IMR-90 (cell line): Measurements from ENCODE around the gene SERHL2. TPM values are rescaled to one million over a fixed set of nuclear protein-coding genes. Genes with fewer than 3 reads are reported as not detected.

ENCODE experiments used
- ATAC-seq: fragments of 200-7000 bp; cut with Tn5 transposase; 2 replicates; pipeline ENCODE4 v1.9.1; 2020; ENCODE audit warnings: low read depth, mild to moderate bottlenecking, moderate library complexity
- BruUV-seq: library from RNA; stranded (reverse); fragments of 400-500 nt; replicated peaks from 2 replicates; lab custom pipeline; 2021; lab: Mats Ljungman, UMichigan
- CTCF ChIA-PET: fragments of 300-600 bp; formaldehyde crosslinking; extraction: SDS; loops from one replicate; lab custom pipeline; 2021; ENCODE audit warnings: antibody characterized with exemption; lab: Yijun Ruan, JAX
- POLR2A ChIA-PET: fragments of 300-600 bp; sonication (Branson Sonifier 250); formaldehyde crosslinking; loops from one replicate; lab custom pipeline; 2022; ENCODE audit warnings: antibody characterized with exemption; ENCODE audit not compliant: unreplicated experiment; lab: Charles Lee
- DNase-seq: peaks from one replicate; pipeline ENCODE4 v3.0.0; 2013
- H2AFZ ChIP-seq: replicated peaks from 2 replicates; pipeline ENCODE3; 2013; ENCODE audit warnings: low read length, mild to moderate bottlenecking; ENCODE audit not compliant: poor library complexity
- H2AK5ac ChIP-seq: 2 replicates; pipeline ENCODE4 v1.6.1; 2013; ENCODE audit warnings: low read depth, low read length, inconsistent platforms
- H2AK9ac ChIP-seq: replicated peaks from 2 replicates; pipeline ENCODE3; 2013; ENCODE audit warnings: mild to moderate bottlenecking, low read depth, low read length, moderate library complexity; ENCODE audit not compliant: poor library complexity
- H2BK120ac ChIP-seq: 2 replicates; pipeline ENCODE4 v1.6.1; 2013; ENCODE audit warnings: low read depth, low read length, inconsistent platforms
- H2BK15ac ChIP-seq: 3 replicates; pipeline ENCODE4 v1.6.1; 2013; ENCODE audit warnings: low read depth, low read length, inconsistent platforms
- H2BK20ac ChIP-seq: 2 replicates; pipeline ENCODE4 v1.6.1; 2013; ENCODE audit warnings: low read depth, mild to moderate bottlenecking, inconsistent platforms, low read length, moderate library complexity
- H2BK5ac ChIP-seq: 2 replicates; pipeline ENCODE4 v1.6.1; 2013; ENCODE audit warnings: mild to moderate bottlenecking, low read depth, low read length, inconsistent platforms; ENCODE audit not compliant: poor library complexity, severe bottlenecking
- H3K14ac ChIP-seq: replicated peaks from 2 replicates; pipeline ENCODE4 v1.6.1; 2013; ENCODE audit warnings: low read depth, low read length, inconsistent platforms
- H3K18ac ChIP-seq: 2 replicates; pipeline ENCODE4 v1.6.1; 2013; ENCODE audit warnings: low read depth, low read length, control low read depth
- H3K23ac ChIP-seq: 2 replicates; pipeline ENCODE4 v1.6.1; 2013; ENCODE audit warnings: low read depth, low read length, inconsistent platforms
- H3K27ac ChIP-seq: 2 replicates; pipeline ENCODE4 v1.5.1; 2013; ENCODE audit warnings: mild to moderate bottlenecking, control low read depth, low read length; ENCODE audit not compliant: insufficient read depth
- H3K27me3 ChIP-seq: 2 replicates; pipeline ENCODE4 v1.6.1; 2013; ENCODE audit warnings: low read length; ENCODE audit not compliant: control insufficient read depth, insufficient read depth
- H3K36me3 ChIP-seq: 2 replicates; pipeline ENCODE4 v1.6.1; 2013; ENCODE audit warnings: low read length, mixed read lengths; ENCODE audit not compliant: control insufficient read depth, insufficient read depth
- H3K4ac ChIP-seq: 2 replicates; pipeline ENCODE4 v1.6.1; 2013; ENCODE audit warnings: low read depth, low read length, inconsistent platforms
- H3K4me1 ChIP-seq: 2 replicates; pipeline ENCODE4 v1.6.1; 2013; ENCODE audit warnings: low read length, mixed read lengths; ENCODE audit not compliant: control insufficient read depth, insufficient read depth
- H3K4me2 ChIP-seq: 2 replicates; pipeline ENCODE4 v1.6.1; 2013; ENCODE audit warnings: low read depth, mild to moderate bottlenecking, control low read depth, low read length, moderate library complexity
- H3K4me3 ChIP-seq: 2 replicates; pipeline ENCODE4 v1.5.1; 2013; ENCODE audit warnings: low read depth, mild to moderate bottlenecking, control low read depth, low read length, moderate library complexity; ENCODE audit not compliant: insufficient read depth
- H3K56ac ChIP-seq: 2 replicates; pipeline ENCODE4 v1.6.1; 2013; ENCODE audit warnings: low read length, inconsistent platforms; ENCODE audit not compliant: insufficient read depth; ENCODE audit errors: extremely low read depth
- H3K79me1 ChIP-seq, 2 experiments: 2 replicates each; pipeline ENCODE4 v1.6.1; 2013; ENCODE audit warnings: low read length in 2 of 2, inconsistent platforms in 1 of 2, low read depth in 1 of 2
- H3K9ac ChIP-seq: 2 replicates; pipeline ENCODE4 v1.6.1; 2013; ENCODE audit warnings: low read depth, low read length, control low read depth
- H3K9me1 ChIP-seq: 2 replicates; pipeline ENCODE4 v1.6.1; 2013; ENCODE audit warnings: low read length, inconsistent platforms; ENCODE audit not compliant: insufficient read depth
- H3K9me3 ChIP-seq: 2 replicates; pipeline ENCODE4 v1.6.1; 2013; ENCODE audit warnings: low read length; ENCODE audit not compliant: control insufficient read depth, insufficient read depth
- H4K20me1 ChIP-seq: 2 replicates; pipeline ENCODE4 v1.6.1; 2013; ENCODE audit warnings: low read length, inconsistent platforms; ENCODE audit not compliant: insufficient read depth
- H4K5ac ChIP-seq: 2 replicates; pipeline ENCODE4 v1.6.1; 2013; ENCODE audit warnings: mild to moderate bottlenecking, low read depth, low read length, control low read depth
- H4K8ac ChIP-seq, 2 experiments: 2 replicates each; pipeline ENCODE4 v1.6.1; 2013; ENCODE audit warnings: low read depth in 2 of 2, low read length in 2 of 2, control low read depth in 1 of 2, inconsistent platforms in 1 of 2
- H4K91ac ChIP-seq: 2 replicates; pipeline ENCODE4 v1.6.1; 2013; ENCODE audit warnings: low read depth, low read length, inconsistent platforms; ENCODE audit not compliant: insufficient read depth
- BHLHE40 ChIP-seq: fragments of 150-350 bp; IDR thresholded peaks from 2 replicates; pipeline ENCODE4 v1.6.1; 2016; ENCODE audit warnings: mild to moderate bottlenecking, low read depth, low read length
- CEBPB ChIP-seq: IDR thresholded peaks from 2 replicates; pipeline ENCODE4 v1.6.1; 2012; ENCODE audit warnings: low read depth, low read length, improper control_type of control experiment
- CHD1 ChIP-seq: IDR thresholded peaks from 2 replicates; pipeline ENCODE4 v1.6.1; 2012; ENCODE audit warnings: low read depth, low read length, improper control_type of control experiment
- ELK1 ChIP-seq: fragments of 150-350 bp; IDR thresholded peaks from 2 replicates; pipeline ENCODE4 v1.6.1; 2016; ENCODE audit warnings: low read depth, mild to moderate bottlenecking, low read length, moderate library complexity, borderline replicate concordance
- FOS ChIP-seq: fragments of 150-350 bp; IDR thresholded peaks from 2 replicates; pipeline ENCODE4 v1.6.1; 2016; ENCODE audit warnings: low read depth, low read length
- MAFK ChIP-seq: IDR thresholded peaks from 2 replicates; pipeline ENCODE4 v1.6.1; 2012; ENCODE audit warnings: low read depth, low read length, improper control_type of control experiment
- MAZ ChIP-seq: IDR thresholded peaks from 2 replicates; pipeline ENCODE4 v1.6.1; 2012; ENCODE audit warnings: low read depth, mild to moderate bottlenecking, low read length, improper control_type of control experiment, moderate library complexity, borderline replicate concordance
- MXI1 ChIP-seq: IDR thresholded peaks from 2 replicates; pipeline ENCODE4 v1.6.1; 2012; ENCODE audit warnings: low read depth, mild to moderate bottlenecking, low read length, moderate library complexity, borderline replicate concordance
- NFE2L2 ChIP-seq: fragments of 150-350 bp; IDR thresholded peaks from 2 replicates; pipeline ENCODE4 v1.6.1; 2016; ENCODE audit warnings: low read depth, mild to moderate bottlenecking, low read length
- POLR2A ChIP-seq: IDR thresholded peaks from 2 replicates; pipeline ENCODE4 v1.6.1; 2012; ENCODE audit warnings: mild to moderate bottlenecking, low read depth, low read length
- RAD21 ChIP-seq: IDR thresholded peaks from 2 replicates; pipeline ENCODE4 v1.6.1; 2012; ENCODE audit warnings: low read length, improper control_type of control experiment
- RCOR1 ChIP-seq: IDR thresholded peaks from 2 replicates; pipeline ENCODE4 v1.6.1; 2012; ENCODE audit warnings: mild to moderate bottlenecking, low read length, improper control_type of control experiment; ENCODE audit not compliant: insufficient replicate concordance
- RFX5 ChIP-seq: IDR thresholded peaks from 2 replicates; pipeline ENCODE4 v1.8.0; 2012; ENCODE audit warnings: low read depth, mild to moderate bottlenecking, low read length, moderate library complexity
- SMC3 ChIP-seq: fragments of 150-350 bp; IDR thresholded peaks from 2 replicates; pipeline ENCODE4 v1.6.1; 2016; ENCODE audit warnings: low read depth, mild to moderate bottlenecking, antibody characterized with exemption, low read length, moderate library complexity
- USF2 ChIP-seq: fragments of 150-350 bp; IDR thresholded peaks from 2 replicates; pipeline ENCODE4 v1.6.1; 2017; ENCODE audit warnings: mild to moderate bottlenecking, antibody characterized with exemption, low read length, low read depth
- WGBS, 2 experiments: methylation state at CpG; one replicate each; pipeline versions ENCODE4 v1.1.5 to v1.1.7; 2013; ENCODE audit warnings: missing lambda C conversion rate in 2 of 2; ENCODE audit not compliant: insufficient read length in 1 of 2; ENCODE audit errors: extremely low coverage in 2 of 2; 5-methylcytosine and 5-hydroxymethylcytosine counted together
- dilution Hi-C: fragments of 300-500 bp; cut with HindIII; formaldehyde crosslinking; loops from one replicate; pipeline ENCODE4 v1.14.3; 2018; ENCODE audit warnings: low sequenced_read_pairs; ENCODE audit not compliant: unreplicated experiment
- in situ Hi-C: fragments of 300-500 bp; cut with MboI; formaldehyde crosslinking; loops from 3 replicates; pipeline ENCODE4 v1.14.3; 2019; ENCODE audit warnings: low sequenced_read_pairs, inconsistent platforms, mixed read lengths
- intact Hi-C: fragments of 100-400 bp; cut with micrococcal nuclease; formaldehyde crosslinking; loops from 2 replicates; pipeline ENCODE4 v1.10.0; 2022
- polyA plus RNA-seq, 3 experiments: library from polyadenylated mRNA; depleted of rRNA; stranded (reverse); fragments of >200 nt; gene quantifications; 2 replicates each; pipeline ENCODE4 v1.2.3, GENCODE V29; 2012; ENCODE audit warnings: low replicate concordance in 1 of 3
- total RNA-seq: library from RNA; depleted of rRNA; stranded (reverse); fragments of >200 nt; gene quantifications from 2 replicates; pipeline ENCODE4 v1.2.3, GENCODE V29; 2012
- TF ChIP-seq, protein P1 (sequence below): conservative IDR thresholded peaks from 2 replicates; pipeline ENCODE4 v1.5.1; 2012; ENCODE audit warnings: mild to moderate bottlenecking, low read depth, low read length, improper control_type of control experiment

The SERHL2 gene
- total and polyA plus RNA-seq, 2 of the 4 experiments (the other 2 are of a cell fraction) = 4.5 to 5.0 TPM

DNA sequence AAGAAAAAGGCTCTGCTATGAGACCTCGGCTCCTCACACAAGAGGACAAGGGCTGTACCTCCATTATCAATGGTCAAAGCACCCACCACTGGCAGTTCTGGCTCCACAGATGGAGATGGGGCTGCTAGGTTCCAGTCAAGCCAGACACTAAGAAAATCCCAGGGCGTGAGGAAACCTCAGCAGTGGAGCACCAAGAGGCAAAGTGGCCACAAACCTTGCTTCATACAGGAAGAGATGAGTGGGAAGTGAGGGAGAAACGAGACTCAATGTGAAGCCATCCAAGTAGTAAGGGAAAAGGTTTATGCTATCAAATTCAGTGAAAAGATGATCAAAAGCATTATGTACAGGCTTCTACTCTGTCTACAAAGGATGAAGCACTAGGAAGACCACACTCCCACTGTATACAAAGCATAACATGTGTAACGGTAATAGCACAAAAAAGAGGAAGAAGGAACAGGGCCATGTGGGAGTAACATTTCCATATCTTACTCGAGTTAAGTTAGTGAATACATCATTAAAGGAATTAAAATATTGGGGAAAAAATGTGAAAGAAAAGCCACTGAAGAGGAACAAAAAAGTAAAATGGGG, 33.9 kb downstream of the SERHL2 start:
- no TSS peak for BruUV-seq
- ATAC-seq = no peak

More for the DNA sequence above, 33.9 kb downstream of the SERHL2 start:
- Histone ChIP-seq H4K91ac (no peak overlapping the region), H2BK5ac (no peak overlapping the region), H2AK9ac (no peak overlapping the region), H3K14ac (no peak overlapping the region), H4K8ac (no peak overlapping the region), H2AK5ac (no peak overlapping the region), H3K9me1 (no peaks in the 10 kb centered on the region), H3K4me2 (no peak overlapping the region), H2AFZ (no peak overlapping the region), H4K20me1 (no peaks in the 10 kb centered on the region), H3K9me3 (no peaks in the 10 kb centered on the region), H2BK20ac (no peak overlapping the region), H3K56ac (no peak overlapping the region), H3K79me1 (peaks cover 0 to 14% of the 10 kb centered on the region in 2 experiments; a peak in 3 of 4 replicates), H3K36me3 (peaks cover 64% of the 10 kb centered on the region), H2BK120ac (no peak overlapping the region), H3K4me1 (no peaks in the 10 kb centered on the region), H3K18ac (no peak overlapping the region), H2BK15ac (no peak overlapping the region), H3K23ac (no peak overlapping the region), H3K27me3 (no peaks in the 10 kb centered on the region), H3K4me3 (no peak overlapping the region), H4K5ac (no peak overlapping the region), H3K4ac (no peak overlapping the region), H3K27ac (no peak overlapping the region), H3K9ac (no peak overlapping the region)
- in situ Hi-C loops (no loop called here), dilution Hi-C loops (no loop called here), intact Hi-C loops (no loop called here)
- CTCF ChIA-PET = no interaction called here
- no peak for TF ChIP-seq USF2
- TF ChIP-seq BHLHE40 = no peak
- TF ChIP-seq RCOR1 = no peak
- TF ChIP-seq CEBPB = no peak
- TF ChIP-seq POLR2A = no peak
- TF ChIP-seq NFE2L2 = no peak
- TF ChIP-seq ELK1 = no peak
- no peak for TF ChIP-seq CHD1
- no peak for TF ChIP-seq MAFK
- no peak for TF ChIP-seq RAD21
- no peak for TF ChIP-seq MXI1
- no peak for TF ChIP-seq SMC3
- no peak for TF ChIP-seq MAZ
- TF ChIP-seq, protein P1, sequence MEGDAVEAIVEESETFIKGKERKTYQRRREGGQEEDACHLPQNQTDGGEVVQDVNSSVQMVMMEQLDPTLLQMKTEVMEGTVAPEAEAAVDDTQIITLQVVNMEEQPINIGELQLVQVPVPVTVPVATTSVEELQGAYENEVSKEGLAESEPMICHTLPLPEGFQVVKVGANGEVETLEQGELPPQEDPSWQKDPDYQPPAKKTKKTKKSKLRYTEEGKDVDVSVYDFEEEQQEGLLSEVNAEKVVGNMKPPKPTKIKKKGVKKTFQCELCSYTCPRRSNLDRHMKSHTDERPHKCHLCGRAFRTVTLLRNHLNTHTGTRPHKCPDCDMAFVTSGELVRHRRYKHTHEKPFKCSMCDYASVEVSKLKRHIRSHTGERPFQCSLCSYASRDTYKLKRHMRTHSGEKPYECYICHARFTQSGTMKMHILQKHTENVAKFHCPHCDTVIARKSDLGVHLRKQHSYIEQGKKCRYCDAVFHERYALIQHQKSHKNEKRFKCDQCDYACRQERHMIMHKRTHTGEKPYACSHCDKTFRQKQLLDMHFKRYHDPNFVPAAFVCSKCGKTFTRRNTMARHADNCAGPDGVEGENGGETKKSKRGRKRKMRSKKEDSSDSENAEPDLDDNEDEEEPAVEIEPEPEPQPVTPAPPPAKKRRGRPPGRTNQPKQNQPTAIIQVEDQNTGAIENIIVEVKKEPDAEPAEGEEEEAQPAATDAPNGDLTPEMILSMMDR = no peak
- TF ChIP-seq RFX5 = no peak
- TF ChIP-seq FOS = no peak
- POLR2A ChIA-PET = no interaction called here
- DNase-seq = no peak
- WGBS, 2 experiments = no CpG with 5 or more reads among the region's 5 CpGs
